Activated naive CD4-positive, alpha-beta T cell treated with anti-CD3 and anti-CD28 coated beads, Interleukin-2, amount 50 U/mL, for 24 hours (primary cell): ENCODE results near the gene PRDX5.

Experiments used
- H3K27ac Mint-ChIP-seq: one replicate; pipeline ENCODE4 v1.8.0; 2021; ENCODE audit warnings: mild to moderate bottlenecking, mixed read lengths
- H3K27me3 Mint-ChIP-seq: one replicate; pipeline ENCODE4 v1.8.0; 2021; ENCODE audit warnings: mixed read lengths
- H3K36me3 Mint-ChIP-seq: one replicate; pipeline ENCODE4 v1.8.0; 2021; ENCODE audit warnings: mixed read lengths
- H3K4me1 Mint-ChIP-seq: one replicate; pipeline ENCODE4 v1.8.0; 2021; ENCODE audit warnings: mixed read lengths
- H3K4me3 Mint-ChIP-seq: one replicate; pipeline ENCODE4 v1.8.0; 2021; ENCODE audit warnings: mild to moderate bottlenecking, mixed read lengths
- H3K9me3 Mint-ChIP-seq: one replicate; pipeline ENCODE4 v1.8.0; 2021; ENCODE audit warnings: mixed read lengths

The PRDX5 gene

DNA sequence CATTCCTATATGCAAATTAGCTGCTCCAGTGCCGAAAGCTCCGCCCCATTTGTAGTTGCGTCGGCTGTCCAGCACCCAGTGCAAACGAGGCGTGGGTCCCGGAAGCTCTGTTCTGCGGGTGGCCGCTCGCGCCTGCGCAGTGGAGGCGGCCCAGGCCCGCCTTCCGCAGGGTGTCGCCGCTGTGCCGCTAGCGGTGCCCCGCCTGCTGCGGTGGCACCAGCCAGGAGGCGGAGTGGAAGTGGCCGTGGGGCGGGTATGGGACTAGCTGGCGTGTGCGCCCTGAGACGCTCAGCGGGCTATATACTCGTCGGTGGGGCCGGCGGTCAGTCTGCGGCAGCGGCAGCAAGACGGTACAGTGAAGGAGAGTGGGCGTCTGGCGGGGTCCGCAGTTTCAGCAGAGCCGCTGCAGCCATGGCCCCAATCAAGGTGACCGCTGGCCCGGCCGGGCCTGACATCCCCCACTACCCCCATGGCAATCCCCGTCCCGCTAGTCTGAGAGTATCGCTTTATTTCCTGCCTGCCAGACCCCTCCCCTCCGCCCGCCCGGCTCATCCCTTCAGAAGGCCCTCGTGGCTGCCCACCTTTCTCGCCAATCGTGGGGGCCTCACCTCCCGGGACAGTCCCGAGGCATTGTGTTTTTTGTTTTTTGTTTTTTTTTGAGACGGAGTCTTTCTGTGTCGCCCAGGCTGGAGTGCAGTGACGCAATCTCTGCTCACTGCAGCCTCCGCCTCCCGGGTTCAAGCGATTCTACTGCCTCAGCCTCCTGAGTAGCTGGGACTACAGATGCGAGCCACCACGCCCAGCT, at the start of gene PRDX5:
Gene PRDX5, plus strand, starts transcription at position 161 of the 805 bp plus-strand sequence. Its CDS starts 95 bp downstream, at position 256.
- Mint-ChIP-seq H3K9me3 (no peaks in the 10 kb centered on the region), H3K36me3 (peaks cover 9% of the 10 kb centered on the region)

DNA sequence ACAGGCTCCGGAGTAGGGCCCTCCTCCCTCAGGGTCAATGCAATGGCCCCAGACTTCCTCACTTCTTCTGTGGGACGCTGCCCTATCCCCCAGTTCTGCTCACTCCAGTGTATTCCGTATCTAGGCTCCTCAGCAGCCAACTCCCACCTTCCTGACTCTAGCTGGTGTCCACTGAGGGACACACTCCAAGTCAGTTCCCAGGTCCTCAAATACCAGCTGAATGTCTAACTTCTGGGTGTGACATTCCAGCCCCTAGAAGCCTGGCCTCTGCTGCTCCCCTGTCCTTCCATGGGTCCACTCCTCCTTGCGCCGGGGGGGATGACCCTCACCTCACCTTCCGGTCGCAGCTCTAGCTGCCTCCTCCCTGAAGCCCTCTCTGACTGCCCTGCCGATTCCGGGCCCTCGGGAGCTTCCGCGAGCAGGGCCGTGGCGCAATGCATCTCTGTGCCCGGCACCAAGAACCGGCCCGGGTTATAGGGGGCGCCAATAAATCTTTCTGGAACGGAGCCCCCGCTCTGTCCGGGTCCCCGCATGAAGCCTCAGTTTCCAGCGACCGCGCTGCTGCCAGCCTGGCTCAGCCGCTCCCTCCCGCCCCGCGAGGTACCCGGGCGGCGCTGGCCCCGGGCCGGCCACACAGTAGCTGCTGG, 48.9 kb upstream of the PRDX5 start:
- Mint-ChIP-seq H3K9me3 (no peaks in the 10 kb centered on the region), H3K4me3 (peak overlapping the region; percentile 97), H3K4me1 (peaks cover 13% of the 10 kb centered on the region), H3K27me3 (no peaks in the 10 kb centered on the region), H3K36me3 (no peaks in the 10 kb centered on the region), H3K27ac (peak overlapping the region; percentile 94)

More for the DNA sequence above, at the start of gene PRDX5:
- Mint-ChIP-seq H3K4me1 (peaks cover 25% of the 10 kb centered on the region), H3K27me3 (no peaks in the 10 kb centered on the region), H3K4me3 (peak within 1 kb of the TSS; percentile 95), H3K27ac (peak within 1 kb of the TSS; percentile 99)

DNA sequence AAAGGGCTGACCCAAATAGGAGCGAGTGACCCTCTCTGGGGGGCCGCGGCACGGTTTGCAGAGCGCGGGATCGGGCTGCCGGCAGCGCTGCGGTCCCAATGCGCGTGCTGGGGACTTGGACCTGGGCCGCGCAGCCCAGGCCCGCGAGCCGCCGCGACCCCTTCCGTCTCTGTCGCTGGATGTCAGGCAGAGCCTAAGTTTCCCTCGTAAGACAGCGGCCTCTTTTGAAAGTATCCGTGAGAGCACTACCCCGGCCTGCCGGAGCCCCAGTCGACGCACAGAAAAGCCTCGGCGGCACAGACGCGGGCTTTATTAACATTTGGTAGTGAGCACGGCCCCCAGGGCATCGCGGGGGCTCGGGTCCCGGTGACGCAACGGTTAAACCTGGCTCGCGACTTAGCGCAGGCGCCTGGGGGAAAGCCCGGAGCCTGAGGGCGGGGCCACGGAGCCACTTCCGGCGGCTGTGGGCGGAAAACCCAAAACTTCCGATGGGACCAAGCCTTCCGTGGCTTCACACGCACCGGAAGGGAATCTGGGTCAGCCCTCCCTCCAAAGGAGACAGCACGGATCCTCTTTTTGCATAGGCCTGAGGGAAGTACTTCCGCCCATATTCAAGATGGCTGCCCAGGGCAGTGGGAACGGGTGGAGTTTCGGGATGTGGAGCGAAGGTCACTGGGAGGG, 48.2 kb upstream of the PRDX5 start:
- Mint-ChIP-seq H3K27me3 (no peaks in the 10 kb centered on the region), H3K9me3 (no peaks in the 10 kb centered on the region), H3K4me3 (peak overlapping the region; percentile 97), H3K4me1 (peaks cover 13% of the 10 kb centered on the region), H3K27ac (peak overlapping the region; percentile 97), H3K36me3 (no peaks in the 10 kb centered on the region)

DNA sequence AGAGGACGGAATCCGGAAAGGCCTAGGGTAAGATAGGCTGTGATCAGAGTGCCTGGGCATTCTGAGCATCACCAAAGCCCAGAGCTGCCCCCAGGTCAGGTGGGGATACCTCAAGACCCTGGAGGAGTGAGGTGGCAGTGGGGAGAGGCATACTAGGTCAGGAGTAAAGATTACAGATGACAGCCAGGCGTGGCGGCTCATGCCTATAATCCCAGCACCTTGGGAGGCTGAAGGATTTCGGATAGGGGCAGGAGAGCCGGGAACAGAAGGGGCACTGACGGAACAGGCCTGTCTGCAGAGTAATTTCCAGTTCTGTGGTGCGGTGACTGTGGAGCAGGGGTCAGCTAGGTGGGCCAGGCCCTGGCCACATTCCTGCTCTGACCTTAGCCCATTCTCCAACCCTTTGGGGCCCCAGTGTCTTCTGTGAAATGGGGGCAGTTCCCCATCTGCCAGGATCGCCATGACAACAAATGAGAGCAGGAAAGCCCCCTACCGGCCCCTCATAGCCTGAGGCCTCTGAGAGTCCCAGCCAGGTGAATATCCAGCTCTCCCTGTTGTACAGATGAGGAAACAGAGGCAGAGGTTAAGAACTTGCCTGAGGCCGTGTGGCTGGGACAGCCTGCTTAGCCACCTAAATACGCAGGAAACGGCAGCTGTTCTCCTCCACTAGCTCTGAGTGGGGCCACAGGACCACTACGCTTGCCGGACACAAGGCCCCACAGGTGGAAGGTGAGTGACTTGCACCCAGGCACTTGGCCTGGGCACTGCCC, 42.7 kb upstream of the PRDX5 start:
- Mint-ChIP-seq H3K4me1 (no peaks in the 10 kb centered on the region), H3K4me3 (no peak overlapping the region), H3K36me3 (peaks cover 2% of the 10 kb centered on the region), H3K9me3 (no peaks in the 10 kb centered on the region), H3K27me3 (no peaks in the 10 kb centered on the region), H3K27ac (no peak overlapping the region)

DNA sequence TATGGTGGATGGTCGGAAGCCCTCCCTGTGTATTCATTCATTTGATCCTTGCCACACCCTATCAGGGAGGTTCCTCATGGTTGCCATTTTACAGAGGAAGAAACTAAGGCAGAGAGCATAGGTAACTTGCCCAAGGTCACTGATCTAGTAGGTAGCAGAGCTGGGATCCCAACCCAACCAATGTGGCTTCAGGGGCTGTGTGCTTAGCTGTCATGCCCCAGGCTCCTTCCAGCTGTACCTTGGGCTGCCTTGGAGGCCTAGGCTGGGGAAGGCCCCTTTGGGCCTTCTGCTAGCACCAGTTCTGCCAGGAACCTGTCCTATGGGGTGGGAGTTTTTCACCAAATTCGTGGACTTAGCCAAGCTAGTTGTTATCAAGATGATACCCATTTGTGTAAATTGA, 42.1 kb upstream of the PRDX5 start:
- H3K36me3 Mint-ChIP-seq, result peaks cover 2% of the 10 kb centered on the region
- no peaks in the 10 kb centered on the region for H3K9me3 Mint-ChIP-seq
- no peaks in the 10 kb centered on the region for H3K4me1 Mint-ChIP-seq
- H3K4me3 Mint-ChIP-seq, result no peak overlapping the region
- H3K27ac Mint-ChIP-seq, result no peak overlapping the region
- no peaks in the 10 kb centered on the region for H3K27me3 Mint-ChIP-seq

DNA sequence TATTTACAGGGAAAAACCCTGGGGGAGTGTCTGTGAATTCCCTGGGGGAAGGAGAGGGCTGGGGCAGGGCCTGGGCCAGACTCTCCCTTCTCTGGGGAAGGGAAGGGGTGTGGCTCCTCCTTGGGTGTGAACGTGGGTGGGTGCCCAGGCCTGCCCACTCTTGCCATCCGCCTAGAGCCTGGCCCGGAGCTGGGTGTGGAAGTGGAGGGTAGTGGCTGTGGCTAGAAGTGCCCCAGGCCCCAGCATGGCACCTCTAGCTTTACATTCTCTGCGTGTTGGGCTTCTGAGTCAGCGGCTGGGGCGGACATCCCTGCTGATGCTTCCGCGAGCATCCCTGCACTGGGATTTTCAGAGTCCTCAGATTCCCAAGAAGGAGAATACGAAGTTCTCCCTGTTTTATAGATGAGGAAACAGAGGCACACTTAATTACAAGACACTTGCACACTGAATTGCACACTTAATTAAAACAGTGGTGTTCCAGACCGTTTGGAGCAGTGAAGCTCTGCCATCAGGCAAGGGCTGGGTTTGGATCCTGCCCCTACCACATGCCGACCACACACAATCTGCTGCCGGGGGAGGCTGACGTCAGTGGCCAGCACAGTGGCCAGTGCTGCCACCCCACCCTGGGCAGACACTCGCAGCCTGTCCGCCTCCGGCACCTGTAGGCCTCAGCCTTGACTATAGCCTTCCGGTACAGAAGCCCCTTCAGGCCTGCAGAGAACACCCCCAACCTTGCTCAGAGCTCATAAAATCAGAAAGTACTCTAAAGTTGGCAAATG, 41.1 kb upstream of the PRDX5 start:
- H3K27me3 Mint-ChIP-seq, result no peaks in the 10 kb centered on the region
- peaks cover 2% of the 10 kb centered on the region for H3K36me3 Mint-ChIP-seq
- H3K4me1 Mint-ChIP-seq, result no peaks in the 10 kb centered on the region
- H3K4me3 Mint-ChIP-seq, result no peak overlapping the region
- no peaks in the 10 kb centered on the region for H3K9me3 Mint-ChIP-seq
- H3K27ac Mint-ChIP-seq, result no peak overlapping the region

DNA sequence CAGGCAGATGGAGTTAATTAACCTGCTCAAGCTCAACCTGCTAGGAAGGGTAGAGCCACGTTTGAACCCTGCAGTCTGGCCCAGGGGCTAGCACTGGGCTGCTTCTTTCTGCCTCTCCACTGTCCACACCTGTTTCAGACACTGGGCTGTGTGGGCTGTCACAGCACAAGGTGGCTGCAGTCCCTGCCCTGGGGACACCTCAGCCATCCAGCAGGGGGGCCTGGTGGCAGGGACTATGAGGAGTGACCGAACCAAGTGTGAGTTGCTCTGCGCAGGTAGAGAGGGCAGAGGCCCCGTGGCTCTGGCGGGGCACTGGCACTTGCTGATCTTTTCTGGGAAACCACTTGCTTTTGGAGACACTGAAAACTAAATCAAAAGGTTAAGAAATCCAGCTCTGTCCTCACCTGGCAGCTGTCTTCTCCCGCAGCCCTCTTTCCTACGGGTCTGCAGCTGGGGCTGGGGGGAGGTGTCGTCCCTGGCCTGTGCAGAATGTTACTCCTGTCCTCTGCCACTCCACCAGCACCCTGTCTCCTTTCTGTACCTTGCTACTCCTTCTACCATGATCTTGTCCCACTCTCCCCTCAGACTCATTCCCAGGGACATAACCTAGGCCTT, 39.2 kb upstream of the PRDX5 start:
- Mint-ChIP-seq H3K27me3 (no peaks in the 10 kb centered on the region), H3K27ac (peak overlapping the region; percentile 21), H3K4me3 (no peak overlapping the region), H3K4me1 (peaks cover 8% of the 10 kb centered on the region), H3K9me3 (no peaks in the 10 kb centered on the region), H3K36me3 (peaks cover 2% of the 10 kb centered on the region)

DNA sequence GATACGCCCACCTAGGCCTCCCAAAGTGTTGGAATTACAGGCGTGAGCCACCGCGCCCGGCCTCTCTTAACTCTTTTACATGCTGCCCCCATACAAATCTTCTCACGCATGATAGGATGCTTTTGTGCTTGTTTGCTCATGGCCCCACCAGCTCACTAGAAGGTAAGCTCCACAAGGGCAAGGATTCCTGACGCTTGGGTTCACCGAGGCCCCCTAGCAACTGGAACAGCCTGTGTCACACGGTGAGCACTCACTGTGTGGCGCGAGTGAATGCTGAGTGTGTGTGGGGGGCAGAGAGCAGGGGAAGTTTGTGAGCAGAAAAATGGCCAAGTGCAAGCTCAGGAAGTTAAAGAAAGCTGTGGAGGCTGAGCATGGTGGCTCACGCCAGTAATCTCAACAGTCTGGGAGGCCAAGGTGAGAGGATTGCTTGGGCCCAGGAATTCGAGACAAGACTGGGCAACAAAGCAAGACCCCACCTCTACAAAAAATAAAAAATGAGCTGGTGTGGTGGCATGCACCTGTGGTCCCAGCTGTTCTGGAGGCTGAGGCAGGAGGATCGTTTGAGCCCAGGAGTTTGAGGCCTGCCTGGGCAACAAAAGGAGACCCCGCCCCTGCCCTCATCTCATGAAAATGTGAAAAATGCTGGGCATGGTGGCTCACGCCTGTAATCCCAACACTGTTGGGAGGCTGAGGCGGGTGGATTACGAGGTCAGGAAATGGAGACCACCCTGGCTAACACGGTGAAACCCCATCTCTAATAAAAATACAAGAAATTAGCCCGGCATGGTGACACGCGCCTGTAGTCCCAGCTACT, 35.8 kb upstream of the PRDX5 start:
- H3K27ac Mint-ChIP-seq, result no peak overlapping the region
- peaks cover 20% of the 10 kb centered on the region for H3K4me1 Mint-ChIP-seq
- H3K27me3 Mint-ChIP-seq, result no peaks in the 10 kb centered on the region
- no peak overlapping the region for H3K4me3 Mint-ChIP-seq
- no peaks in the 10 kb centered on the region for H3K9me3 Mint-ChIP-seq
- peaks cover 2% of the 10 kb centered on the region for H3K36me3 Mint-ChIP-seq

DNA sequence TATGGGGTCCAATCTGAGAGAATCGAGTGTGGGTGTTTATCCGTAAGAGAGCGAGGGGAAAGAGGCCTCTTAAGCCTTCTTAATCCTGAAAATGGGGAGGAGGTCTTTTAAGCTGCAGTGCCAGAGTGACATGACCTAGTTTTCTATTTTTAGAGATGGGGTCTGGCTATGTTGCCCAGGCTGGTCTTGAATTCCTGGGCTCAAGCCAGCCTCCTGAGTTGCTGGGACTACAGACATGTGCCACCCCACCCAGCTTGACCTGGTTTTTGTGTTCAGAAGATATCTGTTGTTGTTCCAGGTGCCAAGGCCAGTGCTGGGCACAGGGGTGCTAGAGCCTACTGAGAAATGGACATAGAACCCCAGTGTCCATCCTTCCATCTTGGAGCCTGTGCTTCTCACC, 34.8 kb upstream of the PRDX5 start:
- Mint-ChIP-seq H3K36me3 (peaks cover 2% of the 10 kb centered on the region), H3K9me3 (no peaks in the 10 kb centered on the region), H3K27ac (no peak overlapping the region), H3K27me3 (no peaks in the 10 kb centered on the region), H3K4me3 (peak overlapping the region; percentile 19), H3K4me1 (peaks cover 20% of the 10 kb centered on the region)

DNA sequence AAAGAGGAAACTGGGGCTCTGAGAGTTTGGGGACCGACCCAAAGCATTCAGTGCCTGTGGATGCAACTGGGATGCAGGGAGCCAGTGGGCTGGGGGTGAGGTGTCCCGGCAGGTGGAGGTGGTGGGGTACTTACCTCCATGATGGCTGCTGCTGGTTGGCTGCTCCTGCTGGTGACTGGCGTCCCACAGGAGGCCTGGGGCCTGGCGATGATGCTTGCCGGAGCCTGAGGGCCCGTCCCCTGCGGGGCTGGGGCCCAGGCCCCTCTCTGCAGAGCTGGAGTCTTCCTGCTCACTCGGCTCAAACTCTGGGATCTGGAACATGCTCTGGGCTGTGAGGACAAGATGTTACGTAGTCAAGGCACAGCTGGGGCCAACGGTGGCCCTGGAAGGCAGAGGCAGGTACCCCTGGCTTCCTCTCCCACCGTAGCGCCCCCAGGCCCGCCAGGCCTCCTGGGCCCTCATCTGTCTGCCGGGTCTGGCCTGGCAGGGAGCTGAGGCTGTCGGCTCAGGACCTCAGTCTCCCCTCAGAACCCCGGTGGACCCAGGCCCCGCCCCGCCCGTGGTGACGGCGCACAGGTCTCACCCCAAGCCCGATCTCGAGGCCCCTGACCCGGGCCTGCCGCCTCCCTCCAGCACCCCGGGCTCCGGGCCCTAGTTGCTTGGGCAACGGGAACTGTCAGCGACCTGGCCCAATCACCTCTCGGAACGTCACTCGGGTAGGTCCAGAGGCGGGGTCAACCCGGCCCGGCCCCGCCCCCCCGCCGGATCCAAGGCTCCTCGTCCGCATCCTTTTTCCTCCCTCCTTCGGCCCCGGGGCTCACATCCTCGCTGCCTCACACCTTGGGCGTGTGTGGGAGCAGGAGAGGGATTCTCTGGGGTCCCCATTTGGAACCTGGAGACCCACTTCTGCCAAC, 33.6 kb upstream of the PRDX5 start, which contains the start of gene BAD:
Gene BAD, minus strand, starts transcription at position 618 of the 914 bp plus-strand sequence. Its CDS starts 297 bp downstream, at position 321.
- peak within 1 kb of the TSS; percentile 88 for H3K4me3 Mint-ChIP-seq
- H3K27ac Mint-ChIP-seq, result peak within 1 kb of the TSS; percentile 96
- no peaks in the 10 kb centered on the region for H3K9me3 Mint-ChIP-seq
- H3K4me1 Mint-ChIP-seq, result peaks cover 20% of the 10 kb centered on the region
- H3K27me3 Mint-ChIP-seq, result no peaks in the 10 kb centered on the region
- H3K36me3 Mint-ChIP-seq, result no peaks in the 10 kb centered on the region

DNA sequence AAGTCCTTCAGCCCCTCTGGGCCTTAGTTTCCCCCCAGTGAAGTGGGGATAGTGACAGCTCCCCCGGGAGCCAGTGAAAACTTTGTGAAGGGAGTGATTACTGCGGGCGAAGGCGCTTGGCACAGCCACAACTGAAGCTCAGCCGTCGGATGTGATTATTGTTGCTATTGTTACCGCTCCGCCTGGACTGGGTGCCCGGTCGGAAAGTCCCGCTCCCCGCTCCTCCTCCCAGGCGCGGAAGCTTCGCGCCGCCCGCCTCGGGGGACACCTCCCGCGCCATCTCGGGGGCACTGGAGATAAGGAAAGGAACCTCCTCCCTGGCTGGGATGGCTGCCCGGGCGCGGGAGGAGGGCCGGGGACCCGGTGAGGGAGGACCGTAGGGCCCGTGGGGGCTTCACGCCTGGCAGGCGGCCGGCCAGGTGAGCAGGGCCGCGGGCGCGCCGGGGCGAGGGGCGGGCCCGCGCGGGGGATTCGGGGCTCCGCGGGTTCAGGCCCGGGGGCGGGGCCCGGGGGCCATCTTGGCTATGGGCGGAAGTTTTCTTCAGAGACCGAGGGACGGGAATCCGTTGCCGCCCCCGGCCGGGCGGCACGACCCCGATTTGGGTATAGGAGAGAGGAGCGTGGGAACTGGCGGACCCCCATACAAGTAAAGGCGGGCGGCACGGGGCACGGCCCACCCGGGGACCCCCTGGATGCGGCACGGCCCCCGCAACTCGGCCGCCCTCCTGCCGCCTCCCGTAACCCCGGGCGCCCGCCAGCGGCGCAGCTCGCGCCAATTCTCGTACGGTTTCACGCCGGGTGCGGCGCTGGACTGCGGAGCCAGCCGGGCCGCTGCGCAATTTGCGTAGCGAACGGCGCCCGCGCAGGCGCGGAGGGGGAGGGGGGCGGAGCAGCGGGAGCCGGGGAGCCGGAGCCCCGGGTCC, 32.7 kb upstream of the PRDX5 start, which contains the start of gene GPR137:
Gene GPR137, plus strand, starts transcription at position 887 of the 923 bp plus-strand sequence. CDS start 677 bp downstream, outside the sequence.
- Mint-ChIP-seq H3K4me3 (peak within 1 kb of the TSS; percentile 88), H3K27me3 (no peaks in the 10 kb centered on the region), H3K4me1 (peaks cover 20% of the 10 kb centered on the region), H3K9me3 (no peaks in the 10 kb centered on the region), H3K36me3 (no peaks in the 10 kb centered on the region), H3K27ac (peak within 1 kb of the TSS; percentile 96)
